Mesothelial cell of epicardium (in vitro differentiated cells): ENCODE results near the gene KIRREL3. TPM values are rescaled to one million over a fixed set of nuclear protein-coding genes. Genes with fewer than 3 reads are reported as not detected.
A peak's percentile ranks its signal among the peaks of the same experiment; 100 is the strongest.

Experiments used
- DNase-seq, 2 experiments: peaks; one replicate each; pipeline ENCODE4 v3.0.0; 2021; ENCODE audit warnings: low spot score in 2 of 2; ENCODE audit not compliant: unreplicated experiment in 2 of 2
- H3K27ac Mint-ChIP-seq: 2 replicates; pipeline ENCODE4 v1.8.0; 2021; ENCODE audit warnings: mixed read lengths
- H3K27me3 Mint-ChIP-seq: 2 replicates; pipeline ENCODE4 v1.8.0; 2021; ENCODE audit warnings: low read depth, mixed read lengths
- H3K36me3 Mint-ChIP-seq: 2 replicates; pipeline ENCODE4 v1.8.0; 2021; ENCODE audit warnings: mixed read lengths
- H3K4me1 Mint-ChIP-seq: 2 replicates; pipeline ENCODE4 v1.8.0; 2021; ENCODE audit warnings: mixed read lengths
- H3K4me3 Mint-ChIP-seq: 2 replicates; pipeline ENCODE4 v1.8.0; 2021; ENCODE audit warnings: mild to moderate bottlenecking, moderate library complexity, mixed read lengths
- H3K9me3 Mint-ChIP-seq: 2 replicates; pipeline ENCODE4 v1.8.0; 2021; ENCODE audit warnings: mixed read lengths
- CTCF ChIP-seq: fragments of 200-600 bp; sonication (generic); IDR thresholded peaks from one replicate; pipeline ENCODE4 v1.5.0; 2021; ENCODE audit warnings: antibody characterized with exemption; ENCODE audit not compliant: unreplicated experiment
- total RNA-seq: library from RNA; stranded (reverse); gene quantifications from 3 replicates; pipeline ENCODE4 v1.2.1, GENCODE V29; 2021

Gene KIRREL3
- total RNA-seq, 1 donor from 2014 or later: 0.31 TPM

GRCh38 chr11:126981635-126982034 lies 18.9 kb downstream of the KIRREL3 start:
- Mint-ChIP-seq H3K4me3 (no peak overlapping the region), H3K4me1 (peaks cover 3% of the 10 kb centered on the region), H3K27me3 (peaks cover 84% of the 10 kb centered on the region), H3K36me3 (no peaks in the 10 kb centered on the region), H3K9me3 (no peaks in the 10 kb centered on the region), H3K27ac (no peak overlapping the region)
- DNase-seq: no peak
- TF ChIP-seq CTCF: no peak

- H3K4me1 Mint-ChIP-seq: peaks cover 3% of the 10 kb centered on the region
- peaks cover 78% of the 10 kb centered on the region for H3K27me3 Mint-ChIP-seq
- no peak overlapping the region for H3K4me3 Mint-ChIP-seq
- no peaks in the 10 kb centered on the region for H3K9me3 Mint-ChIP-seq
- H3K27ac Mint-ChIP-seq: no peak overlapping the region
- no peaks in the 10 kb centered on the region for H3K36me3 Mint-ChIP-seq
- no peak for DNase-seq
- TF ChIP-seq CTCF: no peak
Observed at GRCh38 chr11:126978911-126979310, 21.7 kb downstream of the KIRREL3 start.

- H3K4me3 Mint-ChIP-seq: no peak overlapping the region
- peaks cover 3% of the 10 kb centered on the region for H3K4me1 Mint-ChIP-seq
- no peaks in the 10 kb centered on the region for H3K36me3 Mint-ChIP-seq
- no peak for TF ChIP-seq CTCF
- no peak for DNase-seq
- H3K27me3 Mint-ChIP-seq: peaks cover 78% of the 10 kb centered on the region
- H3K27ac Mint-ChIP-seq: no peak overlapping the region
- H3K9me3 Mint-ChIP-seq: no peaks in the 10 kb centered on the region
Observed at GRCh38 chr11:126978165-126978564, 22.4 kb downstream of the KIRREL3 start.

- Mint-ChIP-seq H3K4me3 (no peak overlapping the region), H3K36me3 (no peaks in the 10 kb centered on the region), H3K4me1 (peaks cover 1% of the 10 kb centered on the region), H3K9me3 (peaks cover 11% of the 10 kb centered on the region), H3K27ac (no peak overlapping the region), H3K27me3 (peaks cover 83% of the 10 kb centered on the region)
- TF ChIP-seq CTCF: no peak
- no peak for DNase-seq
Observed at GRCh38 chr11:126973051-126973450, 27.5 kb downstream of the KIRREL3 start.

GRCh38 chr11:126971305-126971704 lies 29.3 kb downstream of the KIRREL3 start:
- Mint-ChIP-seq H3K27me3 (peaks cover 84% of the 10 kb centered on the region), H3K36me3 (no peaks in the 10 kb centered on the region), H3K4me3 (no peak overlapping the region), H3K9me3 (peaks cover 11% of the 10 kb centered on the region), H3K4me1 (no peaks in the 10 kb centered on the region), H3K27ac (no peak overlapping the region)
- no peak for DNase-seq
- TF ChIP-seq CTCF: no peak

- Mint-ChIP-seq H3K4me1 (no peaks in the 10 kb centered on the region), H3K9me3 (peaks cover 11% of the 10 kb centered on the region), H3K27me3 (peaks cover 84% of the 10 kb centered on the region), H3K4me3 (no peak overlapping the region), H3K27ac (no peak overlapping the region), H3K36me3 (no peaks in the 10 kb centered on the region)
- peak; percentile 24 for TF ChIP-seq CTCF
- no peak for DNase-seq
Observed at GRCh38 chr11:126969865-126970479, 30.6 kb downstream of the KIRREL3 start.
